Measurements from ENCODE around the gene AADACL3.

- TF ChIP-seq CTCF (IDR thresholded peaks at IDR 0.05) (no peak), NFIC (IDR thresholded peaks at IDR 0.05; ENCODE audit: borderline replicate concordance) (no peak), MAX (IDR thresholded peaks at IDR 0.05; ENCODE audit: low read depth) (no peak), POLR2AphosphoS5 (IDR thresholded peaks at IDR 0.05; ENCODE audit: low read depth, low read length) (no peak), YY1 (IDR thresholded peaks at IDR 0.05; ENCODE audit: low read depth) (no peak), GABPA (IDR thresholded peaks at IDR 0.05; ENCODE audit: low read depth) (no peak), JUND (IDR thresholded peaks at IDR 0.05) (no peak), USF1 (IDR thresholded peaks at IDR 0.05; ENCODE audit: borderline replicate concordance, low read depth) (no peak), IRF3 (IDR thresholded peaks at IDR 0.05; ENCODE audit: low read depth, low read length) (no peak), RFX5 (IDR thresholded peaks at IDR 0.05; ENCODE audit: low read length) (no peak)
Measured at GRCh38 chr1:12776801-12777557, 61.1 kb downstream of the AADACL3 start.

Measured in SK-N-SH (cell line).